ENCODE data around the gene CHIT1.
"Not testable (repeated sequence)": the region's sequence is repeated elsewhere in the genome, so short reads cannot be mapped to it uniquely, and the experiment has no call there.

The CHIT1 gene

GRCh38 chr1:203250911-203251310 is 21.4 kb upstream of the CHIT1 start:
- Mint-ChIP-seq H3K27me3 (peaks cover 1% of the 10 kb centered on the region), H3K27ac (no peak overlapping the region), H3K4me3 (no peak overlapping the region), H3K4me1 (no peaks in the 10 kb centered on the region), H3K9me3 (peaks cover 9% of the 10 kb centered on the region), H3K36me3 (peaks cover 10% of the 10 kb centered on the region)
- no peak for DNase-seq (ENCODE audit: low spot score in 2 of 2)
- no peak for ATAC-seq (ENCODE audit: low read depth)

DNA sequence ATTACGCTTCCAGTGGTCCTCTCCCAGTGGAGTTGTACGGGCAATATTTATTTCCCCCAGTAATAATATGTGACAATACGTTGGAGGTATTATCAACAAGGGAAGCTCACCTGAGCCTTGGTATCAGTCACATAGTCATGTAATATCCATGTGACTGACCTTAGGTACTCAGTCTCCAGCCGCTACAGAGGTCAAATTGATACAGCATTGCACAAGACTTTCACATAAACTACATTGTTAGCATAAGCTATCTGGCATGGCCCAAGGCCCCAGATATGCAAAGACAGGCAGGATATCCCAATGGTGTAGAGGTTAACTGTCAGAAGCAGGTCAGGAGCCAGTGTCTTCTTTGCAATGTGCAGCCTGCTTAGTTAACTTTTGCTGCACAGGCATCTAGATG is 15.3 kb upstream of the CHIT1 start:
- H3K36me3 Mint-ChIP-seq: peaks cover 4% of the 10 kb centered on the region
- peaks cover 4% of the 10 kb centered on the region for H3K4me1 Mint-ChIP-seq
- no peak overlapping the region for H3K4me3 Mint-ChIP-seq
- no peak overlapping the region for H3K27ac Mint-ChIP-seq
- peaks cover 2% of the 10 kb centered on the region for H3K27me3 Mint-ChIP-seq
- peaks cover 3% of the 10 kb centered on the region for H3K9me3 Mint-ChIP-seq
- no peak for DNase-seq (ENCODE audit: low spot score in 2 of 2)
- no peak for ATAC-seq (ENCODE audit: low read depth)

DNA sequence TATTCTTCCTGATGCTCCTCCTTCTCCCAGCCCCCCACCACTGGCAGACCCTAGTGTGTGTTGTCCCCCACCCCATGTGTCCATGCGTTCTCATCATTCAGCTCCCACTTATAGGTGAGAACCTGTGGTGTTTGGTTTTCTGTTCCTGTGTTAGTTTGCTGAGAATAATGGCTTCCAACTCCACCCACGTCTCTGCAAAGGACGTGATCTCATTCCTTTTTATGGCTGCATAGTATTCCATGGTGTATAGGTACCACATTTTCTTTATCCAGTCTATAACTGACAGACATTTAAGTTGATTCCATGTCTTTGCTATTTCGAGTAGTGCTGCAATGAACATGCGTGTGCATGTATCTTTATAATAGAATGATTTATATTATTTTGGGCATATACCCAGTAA is 12.2 kb upstream of the CHIT1 start:
- ATAC-seq (ENCODE audit: low read depth); H3K36me3 Mint-ChIP-seq: not testable (repeated sequence)

DNA sequence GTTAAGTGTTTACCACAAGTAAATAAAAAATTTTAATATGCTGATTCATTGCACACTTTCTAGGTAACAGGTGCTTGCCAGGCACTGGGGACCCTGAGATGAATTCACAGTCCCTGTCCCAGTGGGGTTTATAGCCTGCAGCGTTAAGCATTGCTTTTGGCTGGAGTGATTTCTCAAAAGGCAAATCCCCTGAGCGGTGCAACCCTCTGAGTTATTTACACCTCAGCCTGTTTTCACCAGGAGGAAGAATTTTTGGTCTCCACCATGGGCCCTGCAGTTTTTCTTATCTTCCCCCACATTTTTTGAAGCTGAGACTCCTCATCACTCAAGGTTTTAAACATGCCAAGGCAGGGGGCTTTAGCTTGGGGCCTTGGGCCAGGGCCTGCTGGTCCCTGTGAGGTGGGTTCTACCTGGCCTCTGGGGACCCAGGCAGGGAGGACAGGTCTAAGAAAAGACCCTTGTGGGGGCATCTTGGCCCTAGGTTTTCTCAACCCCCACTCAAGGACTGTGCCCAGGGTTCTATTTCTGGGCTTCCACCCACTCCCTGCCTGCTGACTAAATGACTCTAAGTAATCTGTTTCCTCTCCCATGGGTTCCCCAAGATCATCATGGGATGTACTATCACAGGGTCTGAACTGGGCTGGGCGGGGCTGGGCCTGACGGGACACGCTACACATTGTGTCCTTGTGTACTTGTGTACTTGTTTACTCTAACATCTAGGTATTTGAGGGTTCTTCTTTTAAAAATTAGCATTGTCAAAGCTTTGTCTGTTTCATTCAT is 10.2 kb upstream of the CHIT1 start:
- H3K4me3 Mint-ChIP-seq: no peak overlapping the region
- peaks cover 9% of the 10 kb centered on the region for H3K36me3 Mint-ChIP-seq
- H3K27ac Mint-ChIP-seq: no peak overlapping the region
- peaks cover 4% of the 10 kb centered on the region for H3K4me1 Mint-ChIP-seq
- DNase-seq (ENCODE audit: low spot score in 2 of 2) (no peak), ATAC-seq (ENCODE audit: low read depth) (no peak)
- H3K27me3 Mint-ChIP-seq: peaks cover 2% of the 10 kb centered on the region
- H3K9me3 Mint-ChIP-seq: peaks cover 10% of the 10 kb centered on the region

More for the DNA sequence above, 12.2 kb upstream of the CHIT1 start:
- H3K4me1 Mint-ChIP-seq; DNase-seq (ENCODE audit: low spot score in 2 of 2); H3K27ac Mint-ChIP-seq; H3K27me3 Mint-ChIP-seq; H3K4me3 Mint-ChIP-seq; H3K9me3 Mint-ChIP-seq: not testable (repeated sequence)

GRCh38 chr1:203239081-203239480 is 9.6 kb upstream of the CHIT1 start:
- DNase-seq (ENCODE audit: low spot score in 2 of 2) (no peak), ATAC-seq (ENCODE audit: low read depth) (no peak)
- Mint-ChIP-seq H3K4me1 (peaks cover 4% of the 10 kb centered on the region), H3K4me3 (no peak overlapping the region), H3K27me3 (peaks cover 2% of the 10 kb centered on the region), H3K36me3 (peaks cover 9% of the 10 kb centered on the region), H3K27ac (no peak overlapping the region), H3K9me3 (peaks cover 10% of the 10 kb centered on the region)

DNA sequence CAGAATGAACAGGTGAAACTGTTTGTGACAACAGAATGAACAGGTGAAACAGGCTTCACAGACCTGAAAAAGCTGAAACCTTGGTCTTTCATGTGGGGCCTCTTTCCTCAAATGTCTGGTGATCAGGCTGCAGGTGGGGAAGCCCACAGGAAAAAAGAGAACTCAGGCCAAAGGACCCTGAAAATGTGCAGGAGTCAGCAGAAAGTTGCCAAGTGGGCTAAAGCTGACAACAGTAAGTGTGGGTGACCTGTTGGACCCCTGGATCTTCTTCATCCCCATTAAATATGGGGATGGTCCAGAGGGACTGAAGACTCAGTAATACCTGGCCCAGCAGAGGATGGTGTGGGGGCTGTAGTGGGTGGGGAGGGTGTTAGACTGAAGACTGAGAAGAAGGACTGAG is 9.1 kb upstream of the CHIT1 start:
- DNase-seq (ENCODE audit: low spot score in 2 of 2) (no peak), ATAC-seq (ENCODE audit: low read depth) (no peak)
- Mint-ChIP-seq H3K4me3 (no peak overlapping the region), H3K27me3 (peaks cover 3% of the 10 kb centered on the region), H3K36me3 (peaks cover 7% of the 10 kb centered on the region), H3K4me1 (peaks cover 4% of the 10 kb centered on the region), H3K27ac (no peak overlapping the region), H3K9me3 (peaks cover 15% of the 10 kb centered on the region)

DNA sequence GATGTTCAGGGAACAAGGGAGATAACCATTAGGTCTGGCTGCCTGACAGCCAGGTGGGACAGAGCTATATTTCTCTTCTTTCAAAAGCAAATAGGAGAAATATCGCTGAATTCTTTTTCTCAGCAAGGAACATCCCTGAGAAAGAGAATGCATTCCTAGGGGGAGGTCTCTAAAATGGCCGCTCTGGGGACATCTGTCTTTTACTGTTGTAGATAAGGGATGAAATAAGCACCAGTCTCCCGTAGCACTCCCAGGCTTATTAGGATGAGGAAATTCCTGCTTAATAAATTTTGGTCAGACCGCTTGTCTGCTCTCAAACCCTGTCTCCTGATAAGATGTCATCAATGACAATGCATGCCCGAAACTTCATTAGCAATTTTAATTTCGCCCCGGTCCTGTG is 5.4 kb upstream of the CHIT1 start:
- not testable (repeated sequence) for DNase-seq (ENCODE audit: low spot score in 2 of 2); ATAC-seq (ENCODE audit: low read depth); H3K27ac Mint-ChIP-seq; H3K27me3 Mint-ChIP-seq; H3K36me3 Mint-ChIP-seq; H3K4me3 Mint-ChIP-seq; H3K4me1 Mint-ChIP-seq
- peaks cover 15% of the 10 kb centered on the region for H3K9me3 Mint-ChIP-seq

DNA sequence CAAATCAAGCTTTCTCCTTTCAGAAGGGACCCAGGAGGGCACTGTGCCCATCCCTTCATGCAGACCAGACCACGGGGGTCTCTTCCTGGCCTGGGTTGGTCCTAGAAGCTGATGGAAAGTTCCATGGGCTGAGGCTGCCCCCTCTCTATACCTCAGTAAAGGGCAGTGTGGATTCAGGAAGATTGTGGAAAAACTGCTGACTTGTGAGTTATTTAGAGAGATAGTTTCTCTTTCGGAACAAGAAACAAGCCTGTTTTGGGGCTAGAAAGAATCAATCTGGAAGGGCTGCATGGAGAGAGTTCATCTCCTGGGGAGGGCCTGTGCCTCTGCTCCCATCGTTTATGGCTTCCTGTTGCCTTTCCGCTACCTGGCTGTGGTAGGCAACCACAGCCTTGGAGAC is 803 bp downstream of the CHIT1 start:
- Mint-ChIP-seq H3K27me3 (peaks cover 12% of the 10 kb centered on the region), H3K36me3 (no peaks in the 10 kb centered on the region), H3K27ac (no peak overlapping the region), H3K4me1 (no peaks in the 10 kb centered on the region), H3K9me3 (peaks cover under 1% of the 10 kb centered on the region), H3K4me3 (no peak overlapping the region)
- ATAC-seq (ENCODE audit: low read depth): no peak
- DNase-seq (ENCODE audit: low spot score in 2 of 2): no peak

DNA sequence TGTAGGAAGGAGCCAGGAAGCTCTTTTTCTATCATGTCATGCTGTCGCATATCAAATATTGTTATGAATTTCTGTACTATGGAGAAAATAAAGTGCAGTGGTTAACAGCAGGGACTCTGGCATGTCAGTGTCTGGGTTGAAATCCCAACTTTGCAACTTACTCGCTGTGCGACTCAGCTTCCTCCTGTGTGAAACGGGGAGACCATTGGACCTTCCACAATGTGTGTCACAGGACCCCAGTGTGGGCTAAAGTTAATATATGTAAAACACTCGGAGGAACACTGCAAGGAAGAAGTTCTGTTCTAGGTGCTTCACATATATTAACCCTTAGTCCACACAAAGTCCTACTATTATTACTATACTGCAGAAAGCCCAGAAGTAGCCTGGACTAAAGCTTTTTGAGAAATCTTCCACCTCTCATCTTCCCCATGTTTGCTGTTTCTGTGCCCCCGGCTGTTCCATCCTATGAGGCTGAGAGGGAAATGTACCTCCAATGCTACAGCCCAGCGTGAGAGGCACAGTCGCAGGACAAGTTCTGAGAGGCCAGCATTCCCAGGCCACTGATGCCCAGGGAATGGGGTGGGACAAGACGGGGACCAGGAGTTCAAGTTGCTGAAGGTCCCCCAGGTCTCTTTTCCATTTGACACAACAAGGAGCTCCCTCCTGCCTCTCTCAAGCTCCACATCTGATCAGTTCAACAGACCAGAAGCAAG is 1.9 kb downstream of the CHIT1 start:
- no peak for DNase-seq (ENCODE audit: low spot score in 2 of 2)
- ATAC-seq (ENCODE audit: low read depth): no peak
- peaks cover 11% of the 10 kb centered on the region for H3K27me3 Mint-ChIP-seq
- no peaks in the 10 kb centered on the region for H3K9me3 Mint-ChIP-seq
- H3K4me1 Mint-ChIP-seq: no peaks in the 10 kb centered on the region
- no peak overlapping the region for H3K27ac Mint-ChIP-seq
- H3K36me3 Mint-ChIP-seq: no peaks in the 10 kb centered on the region
- H3K4me3 Mint-ChIP-seq: no peak overlapping the region

DNA sequence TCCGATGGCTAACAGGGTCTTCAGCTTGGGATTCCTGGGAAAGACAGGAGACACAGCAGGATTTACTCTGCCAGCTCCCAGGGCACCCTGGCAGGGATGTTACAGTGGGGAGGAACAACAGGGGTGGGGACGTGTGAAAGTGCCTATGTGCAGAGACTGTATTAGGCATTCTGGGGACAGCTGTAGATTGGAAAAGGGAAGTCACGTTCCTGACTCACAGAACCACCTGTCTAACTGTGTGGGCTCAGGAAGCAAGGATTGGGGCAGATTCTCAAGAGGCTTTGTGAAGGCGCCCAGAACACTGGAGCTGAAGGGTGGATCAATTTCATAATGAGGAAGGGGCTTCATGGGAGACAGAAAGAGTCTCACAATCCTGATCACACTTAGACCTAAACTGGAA is 4.4 kb downstream of the CHIT1 start:
- H3K27me3 Mint-ChIP-seq: peaks cover 10% of the 10 kb centered on the region
- ATAC-seq (ENCODE audit: low read depth) (no peak), DNase-seq (ENCODE audit: low spot score in 2 of 2) (no peak)
- H3K36me3 Mint-ChIP-seq: no peaks in the 10 kb centered on the region
- H3K4me1 Mint-ChIP-seq: no peaks in the 10 kb centered on the region
- H3K9me3 Mint-ChIP-seq: no peaks in the 10 kb centered on the region
- H3K4me3 Mint-ChIP-seq: no peak overlapping the region
- H3K27ac Mint-ChIP-seq: no peak overlapping the region

GRCh38 chr1:203223012-203223775 is 6.3 kb downstream of the CHIT1 start:
- Mint-ChIP-seq H3K27me3 (peaks cover 13% of the 10 kb centered on the region), H3K27ac (no peak overlapping the region), H3K4me3 (no peak overlapping the region), H3K4me1 (no peaks in the 10 kb centered on the region), H3K9me3 (no peaks in the 10 kb centered on the region), H3K36me3 (no peaks in the 10 kb centered on the region)
- ATAC-seq (ENCODE audit: low read depth) (no peak), DNase-seq (ENCODE audit: low spot score in 2 of 2) (no peak)

- H3K36me3 Mint-ChIP-seq: no peaks in the 10 kb centered on the region
- no peak overlapping the region for H3K27ac Mint-ChIP-seq
- H3K9me3 Mint-ChIP-seq: no peaks in the 10 kb centered on the region
- H3K4me3 Mint-ChIP-seq: no peak overlapping the region
- ATAC-seq (ENCODE audit: low read depth): no peak
- H3K4me1 Mint-ChIP-seq: peaks cover 7% of the 10 kb centered on the region
- H3K27me3 Mint-ChIP-seq: peaks cover 9% of the 10 kb centered on the region
- no peak for DNase-seq (ENCODE audit: low spot score in 2 of 2)
These were observed 9.5 kb downstream of the CHIT1 start for GRCh38 chr1:203219934-203220333.

DNA sequence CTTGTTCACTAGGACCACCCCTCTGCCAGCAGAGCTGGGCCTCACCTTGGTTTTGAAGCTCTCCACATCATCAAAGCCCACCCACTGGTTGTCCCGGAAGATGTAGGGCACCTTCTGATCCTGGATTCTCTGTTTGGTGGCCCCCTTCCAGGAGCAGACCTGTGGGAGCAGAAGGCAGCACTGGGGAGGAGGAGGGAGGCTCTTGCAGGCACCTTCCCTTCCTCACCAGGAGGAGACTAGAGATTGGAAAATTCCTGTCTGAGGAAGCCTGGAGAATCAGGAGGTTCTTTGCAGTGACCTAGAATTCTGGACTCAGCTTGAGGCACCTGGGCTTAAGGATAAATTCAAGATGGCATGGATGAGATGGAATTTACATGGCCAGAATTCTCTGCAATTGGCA is 10.3 kb downstream of the CHIT1 start:
- Mint-ChIP-seq H3K36me3 (no peaks in the 10 kb centered on the region), H3K4me3 (no peak overlapping the region), H3K9me3 (no peaks in the 10 kb centered on the region), H3K27me3 (peaks cover 6% of the 10 kb centered on the region), H3K4me1 (peaks cover 7% of the 10 kb centered on the region), H3K27ac (no peak overlapping the region)
- no peak for DNase-seq (ENCODE audit: low spot score in 2 of 2)
- no peak for ATAC-seq (ENCODE audit: low read depth)

GRCh38 chr1:203217668-203218067 is 11.8 kb downstream of the CHIT1 start:
- Mint-ChIP-seq H3K27me3 (peaks cover 6% of the 10 kb centered on the region), H3K4me1 (peaks cover 7% of the 10 kb centered on the region), H3K27ac (no peak overlapping the region), H3K4me3 (no peak overlapping the region), H3K36me3 (no peaks in the 10 kb centered on the region), H3K9me3 (no peaks in the 10 kb centered on the region)
- DNase-seq (ENCODE audit: low spot score in 2 of 2): no peak
- no peak for ATAC-seq (ENCODE audit: low read depth)

Measured in memory B cell (primary cell).